Peyer's patch (tissue), 4 donors: Measurements from ENCODE around the gene GCLM. TPM values are rescaled to one million over a fixed set of nuclear protein-coding genes. Genes with fewer than 3 reads are reported as not detected.

Experiments used
- DNase-seq, 3 donors: peaks; one replicate each; pipeline ENCODE4 v3.0.0-alpha.2; 2017 to 2019
- H3K27ac ChIP-seq, 4 donors: fragments of 200-600 bp; sonication (generic); one replicate each; pipeline ENCODE4 v1.5.1; 2016 to 2019
- H3K27me3 ChIP-seq, 2 donors: fragments of 200-600 bp; sonication (generic); one replicate each; pipeline ENCODE4 v1.5.1; 2019
- H3K36me3 ChIP-seq, 3 donors: fragments of 200-600 bp; sonication (generic); one replicate each; pipeline ENCODE4 v1.5.1; 2016 to 2019
- H3K4me1 ChIP-seq, 4 donors: fragments of 200-600 bp; sonication (generic); one replicate each; pipeline ENCODE4 v1.5.1; 2016 to 2019
- H3K4me3 ChIP-seq, 4 donors: fragments of 200-600 bp; sonication (generic); 1 replicate in 3 of 4; 2 replicates in 1 of 4; pipeline ENCODE4 v1.5.1; 2016 to 2019; ENCODE audit warnings: mild to moderate bottlenecking in 1 of 4
- H3K9me3 ChIP-seq, 4 donors: fragments of 200-600 bp; sonication (generic); one replicate each; pipeline ENCODE4 v1.5.1; 2016 to 2019; ENCODE audit warnings: mild to moderate bottlenecking in 1 of 4
- CTCF ChIP-seq, 6 experiments: fragments of 450-650 bp in 4 of 6; fragments of 200-600 bp in 2 of 6; sonication (generic) in 1 of 6; IDR thresholded peaks; one replicate each; pipeline ENCODE4 v1.5.1; 2017 to 2019; ENCODE audit warnings: antibody characterized with exemption in 6 of 6, mild to moderate bottlenecking in 3 of 6, moderate library complexity in 1 of 6
- POLR2A ChIP-seq, 2 donors: fragments of 450-650 bp; IDR thresholded peaks; one replicate each; pipeline ENCODE4 v1.5.1; 2017; ENCODE audit warnings: antibody characterized with exemption in 2 of 2, mild to moderate bottlenecking in 2 of 2, moderate library complexity in 2 of 2
- small RNA-seq, 2 donors: library from RNA; depleted of rRNA; stranded (forward); fragments of <200 nt; gene quantifications; one replicate each; pipeline ENCODE3, GENCODE V24; 2016
- total RNA-seq, 4 donors: library from RNA; depleted of rRNA; stranded (reverse); fragments of >200 nt; gene quantifications; one replicate each; pipeline ENCODE4 v1.1.0, GENCODE V29; 2016

GCLM gene
- total RNA-seq, 4 donors from 2014 or later = 14.0 to 56.2 (median 17.9) TPM

GRCh38 chr1:93837961-93838360 is 71.3 kb downstream of the GCLM start:
- Histone ChIP-seq H3K4me3 (no peak overlapping the region), H3K27me3 (no peaks in the 10 kb centered on the region), H3K27ac (no peak overlapping the region), H3K9me3 (no peaks in the 10 kb centered on the region), H3K4me1 (no peaks in the 10 kb centered on the region), H3K36me3 (no peaks in the 10 kb centered on the region)
- DNase-seq = no peak
- TF ChIP-seq POLR2A (IDR thresholded peaks at IDR 0.05) (no peak), CTCF (IDR thresholded peaks at IDR 0.05) (no peak)

Small RNA genes within 50 kb of the gene (small RNA-seq; reads per million reads assigned to genes)
- gene AL117351.2 = 0 reads per million in 2 donors
- 0 reads per million in 2 donors for gene MIR760

Other genes starting within 250 kb of the GCLM start
- 10 to 100 TPM; 17.3 to 72.7 (median 54.2) TPM for gene BCAR3, start 227.6 kb downstream of the GCLM start, total RNA-seq
- gene DNTTIP2, start 30.2 kb downstream of the GCLM start, total RNA-seq = 10 to 100 TPM; 15.7 to 52.8 (median 37.4) TPM
- gene ABCA4, start 211.7 kb upstream of the GCLM start, total RNA-seq = 1 to 10 TPM; 2.1 to 7.5 (median 5.0) TPM